HepG2 (cell line): Measurements from ENCODE around the gene GALR2. TPM values are rescaled to one million over a fixed set of nuclear protein-coding genes. Genes with fewer than 3 reads are reported as not detected.

Source experiments
- ASH2L ChIP-seq: fragments of 300-600, 200-600 bp; sonication (generic); IDR thresholded peaks from 2 replicates; pipeline ENCODE4 v1.7.0; 2017; ENCODE audit warnings: low read depth, mild to moderate bottlenecking, moderate library complexity, mixed read lengths, low read length; ENCODE audit not compliant: insufficient read length
- GATA4 ChIP-seq: sonication (generic); IDR thresholded peaks from 2 replicates; pipeline ENCODE4 v1.6.1; 2016; ENCODE audit warnings: antibody characterized with exemption, low read depth, borderline replicate concordance
- HOXA7 ChIP-seq: sonication (generic); formaldehyde crosslinking; IDR thresholded peaks from 2 replicates; pipeline ENCODE4 v1.8.1; 2022; ENCODE audit warnings: mild to moderate bottlenecking, missing genetic modification reagents, moderate library complexity
- KMT2B ChIP-seq: IDR thresholded peaks from 2 replicates; pipeline ENCODE4 v1.6.1; 2016; ENCODE audit warnings: missing genetic modification reagents, missing compliant biosample characterization
- MAFK ChIP-seq, 2 experiments: IDR thresholded peaks in 1 of 2; conservative IDR thresholded peaks in 1 of 2; 2 replicates each; pipeline ENCODE4 v1.6.1; 2011; ENCODE audit warnings: improper control_type of control experiment in 2 of 2, low read length in 2 of 2
- MXD4 ChIP-seq: IDR thresholded peaks from 2 replicates; pipeline ENCODE4 v1.6.1; 2016; ENCODE audit warnings: mild to moderate bottlenecking, missing biosample characterization, missing genetic modification reagents
- NFRKB ChIP-seq: fragments of 450-650 bp; IDR thresholded peaks from 2 replicates; pipeline ENCODE4 v1.6.1; 2017
- PAWR ChIP-seq: sonication (generic); formaldehyde crosslinking; IDR thresholded peaks from 2 replicates; pipeline ENCODE4 v1.4.0; 2020; ENCODE audit warnings: missing genetic modification reagents, mild to moderate bottlenecking, borderline replicate concordance
- RBFOX2 ChIP-seq: fragments of 200-400 bp; formaldehyde crosslinking; IDR thresholded peaks from 2 replicates; pipeline ENCODE4 v1.6.1; 2017; ENCODE audit warnings: low read depth, mild to moderate bottlenecking, low read length
- SAP130 ChIP-seq: IDR thresholded peaks from 2 replicates; pipeline ENCODE4 v1.6.1; 2016; ENCODE audit warnings: low read depth
- SP5 ChIP-seq: IDR thresholded peaks from 2 replicates; pipeline ENCODE4 v1.6.1; 2016; ENCODE audit warnings: low read depth, borderline replicate concordance
- ZKSCAN8 ChIP-seq: IDR thresholded peaks from 2 replicates; pipeline ENCODE4 v1.6.1; 2016; ENCODE audit warnings: borderline replicate concordance, missing genetic modification reagents, missing compliant biosample characterization
- ZNF263 ChIP-seq: sonication (generic); formaldehyde crosslinking; IDR thresholded peaks from 2 replicates; pipeline ENCODE4 v1.4.0; 2020; ENCODE audit warnings: missing genetic modification reagents
- ZNF317 ChIP-seq: sonication (generic); formaldehyde crosslinking; IDR thresholded peaks from 2 replicates; pipeline ENCODE4 v1.5.0; 2020; ENCODE audit warnings: mild to moderate bottlenecking, missing genetic modification reagents
- ZNF367 ChIP-seq: sonication (generic); formaldehyde crosslinking; IDR thresholded peaks from 2 replicates; pipeline ENCODE4 v1.4.0; 2020; ENCODE audit warnings: missing genetic modification reagents, borderline replicate concordance
- ZSCAN12 ChIP-seq: sonication (generic); formaldehyde crosslinking; IDR thresholded peaks from 2 replicates; pipeline ENCODE4 v1.9.0; 2021; ENCODE audit warnings: mild to moderate bottlenecking, missing genetic modification reagents
- polyA plus RNA-seq, 8 experiments: library from polyadenylated mRNA; depleted of rRNA in 3 of 8; stranded (reverse) in 7 of 8; unstranded in 1 of 8; fragments of >200 nt; fragmentation: Illumina TruSeq in 4 of 8; extraction: Trizol in 4 of 8; gene quantifications; 2 replicates each; pipeline versions ENCODE4 v1.2.1 to v1.2.3, GENCODE V29; 2011 to 2016; ENCODE audit warnings: low read depth in 4 of 8, missing spikeins in 1 of 8, mixed read lengths in 1 of 8; ENCODE audit not compliant: insufficient read depth in 1 of 8
- total RNA-seq, 5 experiments: library from RNA; depleted of rRNA; stranded (reverse); fragments of >200 nt; fragmentation: Illumina TruSeq; extraction: Trizol; gene quantifications; 2 replicates each; pipeline ENCODE4 v1.2.3, GENCODE V29; 2016; ENCODE audit warnings: low read depth in 1 of 5
- TF ChIP-seq, protein P1 (sequence below): sonication (generic); formaldehyde crosslinking; IDR thresholded peaks from 2 replicates; pipeline ENCODE4 v1.8.0; 2022; ENCODE audit warnings: mild to moderate bottlenecking, missing genetic modification reagents, moderate library complexity
- TF ChIP-seq, protein P2 (sequence below): sonication (generic); formaldehyde crosslinking; conservative IDR thresholded peaks from 2 replicates; pipeline ENCODE4 v1.4.0; 2020; ENCODE audit warnings: missing genetic modification reagents
- TF ChIP-seq, protein P3 (sequence below): sonication (generic); formaldehyde crosslinking; IDR thresholded peaks from 2 replicates; pipeline ENCODE4 v1.5.0; 2020; ENCODE audit warnings: missing genetic modification reagents, mild to moderate bottlenecking, borderline replicate concordance
- TF ChIP-seq, protein P4 (sequence below): sonication (generic); formaldehyde crosslinking; IDR thresholded peaks from 2 replicates; pipeline ENCODE4 v1.8.0; 2022; ENCODE audit warnings: missing genetic modification reagents, mild to moderate bottlenecking, moderate library complexity, borderline replicate concordance
- TF ChIP-seq, protein P5 (sequence below): sonication (generic); formaldehyde crosslinking; IDR thresholded peaks from 2 replicates; pipeline ENCODE4 v1.5.0; 2020; ENCODE audit warnings: missing genetic modification reagents

Gene GALR2
- total and polyA plus RNA-seq, 2 of the 13 experiments (the other 11 are each of a cell fraction or from before 2014, with no cell fraction given), result 0.48 to 0.58 TPM

DNA sequence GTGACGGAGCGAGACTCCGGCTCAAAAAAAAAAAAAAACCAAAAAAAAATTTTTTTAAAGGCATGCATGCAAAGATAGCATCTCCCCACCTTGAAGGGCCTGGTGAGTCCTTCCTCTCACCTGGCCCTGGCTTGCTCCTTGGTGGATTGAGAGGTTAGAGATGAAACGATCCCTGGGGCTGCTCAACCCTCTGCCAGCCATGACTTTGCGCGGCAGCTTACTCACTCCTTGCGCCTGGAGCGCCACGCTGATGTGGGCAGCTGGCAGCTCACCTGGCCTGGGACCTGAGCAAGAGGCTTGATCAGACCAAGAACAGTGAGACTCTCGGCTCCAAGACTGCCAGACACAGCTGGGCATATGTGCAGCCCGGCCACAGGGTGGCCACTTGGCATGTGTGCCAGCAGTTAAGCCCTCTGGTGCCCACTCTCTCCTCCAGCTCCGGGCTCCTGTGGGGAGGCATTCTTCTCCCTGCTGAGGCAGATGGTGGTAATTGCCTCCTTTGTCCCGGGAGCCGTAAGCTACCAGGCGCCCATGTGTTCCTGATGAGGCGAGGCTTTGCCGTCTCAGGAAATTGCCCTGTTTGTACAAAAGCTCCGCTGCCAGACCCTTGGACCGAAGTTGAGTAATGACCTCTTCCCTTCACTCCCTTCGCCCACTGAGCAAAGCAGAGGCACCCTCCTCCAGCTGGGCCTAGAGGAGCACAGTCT, 42.4 kb upstream of the GALR2 start (continued):
- TF ChIP-seq GATA4 (no peak), ZNF317 (CRISPR knock-in tag) (peak; percentile 28; the same call in 1 of the 2 replicates), HOXA7 (CRISPR knock-in tag) (no peak), ZNF367 (CRISPR knock-in tag) (0 out of 2 replicates have a peak, but pooled peaks have one; percentile 15), RBFOX2 (no peak), NFRKB (no peak), ASH2L (no peak), ZSCAN12 (0 out of 2 replicates have a peak, but pooled peaks have one; percentile 63), SP5 (CRISPR knock-in tag) (0 out of 2 replicates have a peak, but pooled peaks have one; percentile 23), KMT2B (CRISPR knock-in tag) (peak; percentile 55; the same call in 1 of the 2 replicates), MXD4 (CRISPR knock-in tag) (no peak), ZKSCAN8 (CRISPR knock-in tag) (0 out of 2 replicates have a peak, but pooled peaks have one; percentile 35), MAFK (conservative IDR thresholded peaks at IDR 0.05 in 1 of 2, IDR thresholded peaks at IDR 0.05 in 1 of 2; ENCODE audit: low read length in 2 of 2) (no peak), SAP130 (CRISPR knock-in tag) (peak; percentile 58; the same call in 1 of the 2 replicates), PAWR (CRISPR knock-in tag) (no peak), ZNF263 (CRISPR knock-in tag) (peak; percentile 95)
- TF ChIP-seq, protein P1, sequence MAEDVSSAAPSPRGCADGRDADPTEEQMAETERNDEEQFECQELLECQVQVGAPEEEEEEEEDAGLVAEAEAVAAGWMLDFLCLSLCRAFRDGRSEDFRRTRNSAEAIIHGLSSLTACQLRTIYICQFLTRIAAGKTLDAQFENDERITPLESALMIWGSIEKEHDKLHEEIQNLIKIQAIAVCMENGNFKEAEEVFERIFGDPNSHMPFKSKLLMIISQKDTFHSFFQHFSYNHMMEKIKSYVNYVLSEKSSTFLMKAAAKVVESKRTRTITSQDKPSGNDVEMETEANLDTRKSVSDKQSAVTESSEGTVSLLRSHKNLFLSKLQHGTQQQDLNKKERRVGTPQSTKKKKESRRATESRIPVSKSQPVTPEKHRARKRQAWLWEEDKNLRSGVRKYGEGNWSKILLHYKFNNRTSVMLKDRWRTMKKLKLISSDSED (CRISPR knock-in tag), result no peak
- TF ChIP-seq, protein P2, sequence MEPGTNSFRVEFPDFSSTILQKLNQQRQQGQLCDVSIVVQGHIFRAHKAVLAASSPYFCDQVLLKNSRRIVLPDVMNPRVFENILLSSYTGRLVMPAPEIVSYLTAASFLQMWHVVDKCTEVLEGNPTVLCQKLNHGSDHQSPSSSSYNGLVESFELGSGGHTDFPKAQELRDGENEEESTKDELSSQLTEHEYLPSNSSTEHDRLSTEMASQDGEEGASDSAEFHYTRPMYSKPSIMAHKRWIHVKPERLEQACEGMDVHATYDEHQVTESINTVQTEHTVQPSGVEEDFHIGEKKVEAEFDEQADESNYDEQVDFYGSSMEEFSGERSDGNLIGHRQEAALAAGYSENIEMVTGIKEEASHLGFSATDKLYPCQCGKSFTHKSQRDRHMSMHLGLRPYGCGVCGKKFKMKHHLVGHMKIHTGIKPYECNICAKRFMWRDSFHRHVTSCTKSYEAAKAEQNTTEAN, result peak; percentile 58; the same call in 1 of the 2 replicates
- TF ChIP-seq, protein P3, sequence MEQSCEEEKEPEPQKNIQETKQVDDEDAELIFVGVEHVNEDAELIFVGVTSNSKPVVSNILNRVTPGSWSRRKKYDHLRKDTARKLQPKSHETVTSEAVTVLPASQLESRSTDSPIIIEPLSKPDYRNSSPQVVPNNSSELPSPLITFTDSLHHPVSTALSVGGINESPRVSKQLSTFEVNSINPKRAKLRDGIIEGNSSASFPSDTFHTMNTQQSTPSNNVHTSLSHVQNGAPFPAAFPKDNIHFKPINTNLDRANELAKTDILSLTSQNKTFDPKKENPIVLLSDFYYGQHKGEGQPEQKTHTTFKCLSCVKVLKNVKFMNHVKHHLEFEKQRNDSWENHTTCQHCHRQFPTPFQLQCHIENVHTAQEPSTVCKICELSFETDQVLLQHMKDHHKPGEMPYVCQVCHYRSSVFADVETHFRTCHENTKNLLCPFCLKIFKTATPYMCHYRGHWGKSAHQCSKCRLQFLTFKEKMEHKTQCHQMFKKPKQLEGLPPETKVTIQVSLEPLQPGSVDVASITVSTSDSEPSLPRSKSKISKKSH (CRISPR knock-in tag), result peak; percentile 67; the same call in 1 of the 2 replicates
- TF ChIP-seq, protein P4, sequence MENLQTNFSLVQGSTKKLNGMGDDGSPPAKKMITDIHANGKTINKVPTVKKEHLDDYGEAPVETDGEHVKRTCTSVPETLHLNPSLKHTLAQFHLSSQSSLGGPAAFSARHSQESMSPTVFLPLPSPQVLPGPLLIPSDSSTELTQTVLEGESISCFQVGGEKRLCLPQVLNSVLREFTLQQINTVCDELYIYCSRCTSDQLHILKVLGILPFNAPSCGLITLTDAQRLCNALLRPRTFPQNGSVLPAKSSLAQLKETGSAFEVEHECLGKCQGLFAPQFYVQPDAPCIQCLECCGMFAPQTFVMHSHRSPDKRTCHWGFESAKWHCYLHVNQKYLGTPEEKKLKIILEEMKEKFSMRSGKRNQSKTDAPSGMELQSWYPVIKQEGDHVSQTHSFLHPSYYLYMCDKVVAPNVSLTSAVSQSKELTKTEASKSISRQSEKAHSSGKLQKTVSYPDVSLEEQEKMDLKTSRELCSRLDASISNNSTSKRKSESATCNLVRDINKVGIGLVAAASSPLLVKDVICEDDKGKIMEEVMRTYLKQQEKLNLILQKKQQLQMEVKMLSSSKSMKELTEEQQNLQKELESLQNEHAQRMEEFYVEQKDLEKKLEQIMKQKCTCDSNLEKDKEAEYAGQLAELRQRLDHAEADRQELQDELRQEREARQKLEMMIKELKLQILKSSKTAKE, result no peak
- TF ChIP-seq, protein P5, sequence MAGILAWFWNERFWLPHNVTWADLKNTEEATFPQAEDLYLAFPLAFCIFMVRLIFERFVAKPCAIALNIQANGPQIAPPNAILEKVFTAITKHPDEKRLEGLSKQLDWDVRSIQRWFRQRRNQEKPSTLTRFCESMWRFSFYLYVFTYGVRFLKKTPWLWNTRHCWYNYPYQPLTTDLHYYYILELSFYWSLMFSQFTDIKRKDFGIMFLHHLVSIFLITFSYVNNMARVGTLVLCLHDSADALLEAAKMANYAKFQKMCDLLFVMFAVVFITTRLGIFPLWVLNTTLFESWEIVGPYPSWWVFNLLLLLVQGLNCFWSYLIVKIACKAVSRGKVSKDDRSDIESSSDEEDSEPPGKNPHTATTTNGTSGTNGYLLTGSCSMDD, result no peak
